GM21619 (cell line): ENCODE data around the gene HOMEZ.

Experiments
- ATAC-seq: cut with Tn5 transposase; IDR thresholded peaks from one replicate; pipeline ENCODE4 v1.9.1; 2021; ENCODE audit not compliant: unreplicated experiment

Gene HOMEZ

GRCh38 chr14:23307687-23308644, 22.0 kb upstream of the HOMEZ start:
- ATAC-seq, result no peak

- no peak for ATAC-seq
Observed at GRCh38 chr14:23307146-23307530, 21.2 kb upstream of the HOMEZ start.

GRCh38 chr14:23306412-23307145, 20.6 kb upstream of the HOMEZ start, which contains the start of gene BCL2L2:
BCL2L2 (plus strand) TSS chr14:23306833; CDS start chr14:23307768, 935 bp downstream.
- ATAC-seq, result peak; percentile 21

- ATAC-seq, result peak; percentile 32
Observed at GRCh38 chr14:23302290-23303225, 16.6 kb upstream of the HOMEZ start, which contains the start of gene PPP1R3E. PPP1R3E (minus strand) TSS chr14:23302859; CDS start chr14:23302576, 283 bp downstream.

GRCh38 chr14:23301969-23302289, 16.0 kb upstream of the HOMEZ start:
- peak; percentile 18 for ATAC-seq

- ATAC-seq, result peak; percentile 71
Observed at GRCh38 chr14:23301288-23301968, 15.5 kb upstream of the HOMEZ start.

- no peak for ATAC-seq
Observed at GRCh38 chr14:23300687-23301223, 14.8 kb upstream of the HOMEZ start.

GRCh38 chr14:23299986-23300686, 14.2 kb upstream of the HOMEZ start:
- no peak for ATAC-seq

GRCh38 chr14:23299211-23299957, 13.5 kb upstream of the HOMEZ start:
- no peak for ATAC-seq

- ATAC-seq, result no peak
Observed at GRCh38 chr14:23297611-23298277, 11.8 kb upstream of the HOMEZ start.

- ATAC-seq, result no peak
Observed at GRCh38 chr14:23297096-23297495, 11.2 kb upstream of the HOMEZ start.

- ATAC-seq, result no peak
Observed at GRCh38 chr14:23296012-23296777, 10.3 kb upstream of the HOMEZ start.

GRCh38 chr14:23294734-23295561, 9.0 kb upstream of the HOMEZ start:
- no peak for ATAC-seq

- no peak for ATAC-seq
Observed at GRCh38 chr14:23286902-23287479, 1.1 kb upstream of the HOMEZ start.

- ATAC-seq, result peak; percentile 20
Observed at GRCh38 chr14:23285530-23286019, 357 bp downstream of the HOMEZ start.
